Uterus (tissue), 4 donors: ENCODE results near the gene ANKRD44. TPM values are rescaled to one million over a fixed set of nuclear protein-coding genes. Genes with fewer than 3 reads are reported as not detected.

Experiments used
- DNase-seq, 2 donors: peaks; one replicate each; pipeline ENCODE4 v3.0.0-alpha.2; 2019 to 2020
- H3K27ac ChIP-seq, 2 donors: fragments of 200-600 bp; sonication (generic); 1 replicate in 1 of 2; 2 replicates in 1 of 2; pipeline ENCODE4 v1.5.1; 2016 to 2018
- H3K27me3 ChIP-seq, 2 donors: fragments of 200-600 bp; sonication (generic); one replicate each; pipeline ENCODE4 v1.5.1; 2018 to 2019; ENCODE audit warnings: control low read depth in 1 of 2
- H3K36me3 ChIP-seq, 2 donors: fragments of 200-600 bp; sonication (generic); one replicate each; pipeline ENCODE4 v1.5.1; 2019; ENCODE audit warnings: control low read depth in 1 of 2
- H3K4me1 ChIP-seq, 2 donors: fragments of 200-600 bp; sonication (generic); one replicate each; pipeline ENCODE4 v1.5.1; 2018 to 2019; ENCODE audit warnings: control low read depth in 1 of 2
- H3K4me3 ChIP-seq, 2 donors: fragments of 200-600 bp; sonication (generic); 1 replicate in 1 of 2; 2 replicates in 1 of 2; pipeline ENCODE4 v1.5.1; 2018 to 2019; ENCODE audit warnings: mild to moderate bottlenecking in 1 of 2
- H3K9me3 ChIP-seq, 2 donors: fragments of 200-600 bp; sonication (generic); one replicate each; pipeline ENCODE4 v1.5.1; 2019; ENCODE audit warnings: control low read depth in 1 of 2
- POLR2A ChIP-seq, 2 donors: fragments of 450-650 bp; IDR thresholded peaks; one replicate each; pipeline ENCODE4 v1.6.1; 2016; ENCODE audit warnings: antibody characterized with exemption in 2 of 2, mild to moderate bottlenecking in 1 of 2, moderate library complexity in 1 of 2
- intact Hi-C: fragments of 100-400 bp; cut with DNase I; formaldehyde crosslinking; loops from one replicate; pipeline ENCODE4 v1.15.1; 2023; ENCODE audit warnings: low total_unique reads
- total RNA-seq, 4 donors: library from RNA; depleted of rRNA in 3 of 4; stranded (reverse); fragments of >200 nt in 3 of 4; gene quantifications; one replicate each; pipeline versions ENCODE4 v1.1.0 to v1.2.4, GENCODE V29; 2014 to 2023
- TF ChIP-seq, protein P1 (sequence below), 4 experiments: fragments of 200-600 bp in 2 of 4; fragments of 450-650 bp in 2 of 4; sonication (generic) in 2 of 4; IDR thresholded peaks; one replicate each; pipeline ENCODE4 v1.5.1; 2016 to 2019; ENCODE audit warnings: antibody characterized with exemption in 4 of 4, mild to moderate bottlenecking in 2 of 4, moderate library complexity in 1 of 4
- donor health status: DM: yes; HTN: yes; CAD: no.

Gene ANKRD44
- total RNA-seq, 4 donors from 2014 or later = 14.4 to 71.5 (median 23.2) TPM

DNA sequence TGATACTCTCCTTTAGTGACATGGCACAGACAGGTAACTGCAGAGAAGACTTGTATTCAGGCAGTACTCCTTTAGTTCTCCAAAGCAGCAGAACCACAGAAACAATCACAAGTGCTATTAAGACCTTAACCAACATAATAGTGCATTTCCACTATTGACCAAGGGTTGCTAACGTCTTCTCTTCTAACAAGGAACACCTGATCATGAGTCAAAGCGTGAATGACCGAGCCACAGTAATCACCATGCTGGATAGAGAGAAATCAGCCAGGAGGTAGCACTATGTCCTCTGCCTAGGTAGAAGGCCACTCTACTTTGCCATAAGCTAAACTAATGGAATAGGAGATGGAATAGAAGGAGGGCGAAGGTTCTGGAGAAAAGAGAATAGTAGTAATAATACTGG lies 161.0 kb downstream of the ANKRD44 start:
- H3K4me3 ChIP-seq = no peak overlapping the region
- H3K27ac ChIP-seq = no peak overlapping the region
- no peak for DNase-seq
- no peaks in the 10 kb centered on the region for H3K27me3 ChIP-seq
- H3K36me3 ChIP-seq = no peaks in the 10 kb centered on the region
- intact Hi-C loops = no loop called here
- H3K4me1 ChIP-seq = no peaks in the 10 kb centered on the region
- no peaks in the 10 kb centered on the region for H3K9me3 ChIP-seq
- no peak for TF ChIP-seq POLR2A (IDR thresholded peaks at IDR 0.05)
- TF ChIP-seq, protein P1, sequence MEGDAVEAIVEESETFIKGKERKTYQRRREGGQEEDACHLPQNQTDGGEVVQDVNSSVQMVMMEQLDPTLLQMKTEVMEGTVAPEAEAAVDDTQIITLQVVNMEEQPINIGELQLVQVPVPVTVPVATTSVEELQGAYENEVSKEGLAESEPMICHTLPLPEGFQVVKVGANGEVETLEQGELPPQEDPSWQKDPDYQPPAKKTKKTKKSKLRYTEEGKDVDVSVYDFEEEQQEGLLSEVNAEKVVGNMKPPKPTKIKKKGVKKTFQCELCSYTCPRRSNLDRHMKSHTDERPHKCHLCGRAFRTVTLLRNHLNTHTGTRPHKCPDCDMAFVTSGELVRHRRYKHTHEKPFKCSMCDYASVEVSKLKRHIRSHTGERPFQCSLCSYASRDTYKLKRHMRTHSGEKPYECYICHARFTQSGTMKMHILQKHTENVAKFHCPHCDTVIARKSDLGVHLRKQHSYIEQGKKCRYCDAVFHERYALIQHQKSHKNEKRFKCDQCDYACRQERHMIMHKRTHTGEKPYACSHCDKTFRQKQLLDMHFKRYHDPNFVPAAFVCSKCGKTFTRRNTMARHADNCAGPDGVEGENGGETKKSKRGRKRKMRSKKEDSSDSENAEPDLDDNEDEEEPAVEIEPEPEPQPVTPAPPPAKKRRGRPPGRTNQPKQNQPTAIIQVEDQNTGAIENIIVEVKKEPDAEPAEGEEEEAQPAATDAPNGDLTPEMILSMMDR (IDR thresholded peaks at IDR 0.05) = no peak

DNA sequence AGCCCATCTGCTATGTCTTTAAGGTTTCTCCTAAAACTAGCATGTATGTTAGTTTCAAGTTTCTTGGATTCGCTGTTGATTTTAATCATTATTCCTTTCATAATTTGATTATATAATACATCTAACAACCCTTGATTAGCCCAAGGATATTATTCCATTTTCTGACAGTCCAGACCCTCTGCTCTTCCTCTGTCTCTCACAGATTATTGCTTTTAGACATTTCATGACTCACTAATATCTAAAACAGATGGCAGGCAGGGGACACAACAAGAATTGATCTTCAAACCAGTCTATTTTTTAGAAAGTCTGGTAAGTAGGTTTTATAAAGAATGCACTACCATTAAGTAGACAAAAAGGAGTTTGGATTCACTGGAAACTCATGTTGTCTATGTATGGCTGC lies 162.2 kb downstream of the ANKRD44 start:
- intact Hi-C loops = no loop called here
- H3K4me3 ChIP-seq = no peak overlapping the region
- no peaks in the 10 kb centered on the region for H3K27me3 ChIP-seq
- TF ChIP-seq, protein P1 (IDR thresholded peaks at IDR 0.05) = no peak
- TF ChIP-seq POLR2A (IDR thresholded peaks at IDR 0.05) = no peak
- no peaks in the 10 kb centered on the region for H3K9me3 ChIP-seq
- no peaks in the 10 kb centered on the region for H3K4me1 ChIP-seq
- no peak overlapping the region for H3K27ac ChIP-seq
- DNase-seq = no peak
- H3K36me3 ChIP-seq = no peaks in the 10 kb centered on the region

DNA sequence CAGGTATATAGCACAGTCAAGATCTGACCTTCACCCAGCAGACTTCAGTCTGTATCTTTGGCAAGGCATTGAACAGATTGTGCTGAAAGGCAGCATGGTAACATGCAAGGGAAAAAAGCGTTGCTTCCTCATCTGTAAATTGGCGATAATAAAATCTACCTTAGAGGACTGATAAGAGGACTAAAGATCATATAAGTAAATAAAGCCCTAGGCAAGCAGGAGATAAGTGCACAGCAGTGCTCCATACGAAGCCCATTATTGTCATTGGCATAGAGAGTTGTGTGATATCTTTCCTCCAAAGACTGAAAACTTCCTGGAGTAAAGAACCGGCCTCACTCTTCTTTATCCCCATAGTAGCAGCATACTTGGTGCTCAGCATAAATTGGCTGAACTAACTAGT lies 162.6 kb downstream of the ANKRD44 start:
- TF ChIP-seq POLR2A (IDR thresholded peaks at IDR 0.05) = no peak
- TF ChIP-seq, protein P1 (IDR thresholded peaks at IDR 0.05) = no peak
- Histone ChIP-seq H3K36me3 (no peaks in the 10 kb centered on the region), H3K4me1 (no peaks in the 10 kb centered on the region), H3K9me3 (no peaks in the 10 kb centered on the region), H3K4me3 (no peak overlapping the region), H3K27me3 (no peaks in the 10 kb centered on the region), H3K27ac (no peak overlapping the region)
- intact Hi-C loops = no loop called here
- DNase-seq = no peak

DNA sequence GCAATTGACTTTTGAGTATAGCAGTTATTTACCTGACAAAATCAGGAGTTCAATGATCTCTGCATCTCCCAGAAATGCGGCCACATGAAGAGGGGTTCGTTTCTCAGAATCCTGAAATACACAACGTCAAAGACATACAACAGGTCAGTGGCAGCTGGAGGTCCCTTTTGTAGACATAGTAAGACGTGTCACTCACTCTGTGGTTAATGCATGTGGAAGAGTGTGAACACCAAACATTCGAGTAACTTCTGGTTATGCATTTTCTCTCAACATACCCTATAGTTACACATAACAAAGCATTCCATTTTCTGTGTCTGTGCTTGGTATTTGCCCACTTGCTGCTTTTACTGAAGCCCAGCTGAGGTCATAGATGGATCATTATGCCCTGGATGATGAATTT lies 163.6 kb downstream of the ANKRD44 start:
- no peak for TF ChIP-seq POLR2A (IDR thresholded peaks at IDR 0.05)
- Histone ChIP-seq H3K9me3 (no peaks in the 10 kb centered on the region), H3K27ac (no peak overlapping the region), H3K4me1 (no peaks in the 10 kb centered on the region), H3K4me3 (no peak overlapping the region), H3K27me3 (no peaks in the 10 kb centered on the region), H3K36me3 (no peaks in the 10 kb centered on the region)
- no peak for DNase-seq
- intact Hi-C loops = no loop called here

DNA sequence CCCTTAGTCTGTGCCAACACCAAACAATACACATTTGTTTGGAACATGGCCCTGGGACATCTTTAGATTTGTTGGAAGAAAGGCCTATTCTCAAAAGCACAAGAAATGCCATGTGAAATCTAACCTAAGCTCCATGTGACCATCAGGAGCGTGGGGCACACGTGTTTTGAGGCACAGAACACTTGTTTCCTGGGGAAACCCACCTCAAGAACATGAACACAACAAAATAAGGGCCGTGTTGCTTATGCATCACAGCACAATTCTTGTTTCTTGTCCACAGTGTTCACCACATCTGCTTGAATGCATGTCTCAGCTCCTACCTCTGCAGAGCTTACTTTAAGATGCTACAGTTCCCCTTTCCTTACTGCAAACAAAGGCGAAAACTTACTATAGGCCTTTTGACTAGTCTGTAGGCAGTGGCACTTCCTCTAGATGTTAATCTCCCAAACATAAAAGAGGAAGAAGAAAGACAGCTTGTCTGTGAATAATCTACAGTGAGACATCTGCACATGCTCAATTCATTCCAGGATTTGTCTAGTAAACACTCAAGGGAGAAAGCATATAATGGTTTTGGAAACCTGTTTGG lies 165.0 kb downstream of the ANKRD44 start:
- no peak overlapping the region for H3K4me3 ChIP-seq
- H3K4me1 ChIP-seq = no peaks in the 10 kb centered on the region
- H3K36me3 ChIP-seq = no peaks in the 10 kb centered on the region
- TF ChIP-seq POLR2A (IDR thresholded peaks at IDR 0.05) = no peak
- TF ChIP-seq, protein P1 (IDR thresholded peaks at IDR 0.05) = no peak
- H3K27ac ChIP-seq = no peak overlapping the region
- H3K27me3 ChIP-seq = no peaks in the 10 kb centered on the region
- DNase-seq = no peak
- no peaks in the 10 kb centered on the region for H3K9me3 ChIP-seq
- intact Hi-C loops = no loop called here

DNA sequence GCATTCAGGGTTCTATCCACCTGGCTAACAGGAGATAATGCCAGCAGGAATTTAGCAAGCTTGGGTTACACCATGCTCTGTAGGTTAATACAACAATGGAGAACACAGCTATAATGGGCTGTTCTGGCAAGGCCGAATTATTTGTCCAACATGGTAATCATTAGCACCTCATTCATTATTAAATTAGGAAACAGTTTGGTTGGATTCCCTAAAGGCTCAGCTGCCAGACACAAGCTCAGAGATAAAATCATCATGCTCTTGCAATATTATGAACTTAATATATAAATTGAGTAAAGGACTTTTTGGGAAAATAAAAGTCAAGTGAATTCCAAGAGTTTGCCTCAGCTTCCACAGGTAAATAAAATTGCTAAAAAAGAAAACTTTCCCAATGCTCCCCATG lies 166.4 kb downstream of the ANKRD44 start:
- Histone ChIP-seq H3K36me3 (no peaks in the 10 kb centered on the region), H3K4me1 (no peaks in the 10 kb centered on the region), H3K9me3 (no peaks in the 10 kb centered on the region), H3K27me3 (no peaks in the 10 kb centered on the region), H3K4me3 (no peak overlapping the region), H3K27ac (no peak overlapping the region)
- intact Hi-C loops = no loop called here
- TF ChIP-seq, protein P1 (IDR thresholded peaks at IDR 0.05) = no peak
- no peak for TF ChIP-seq POLR2A (IDR thresholded peaks at IDR 0.05)
- no peak for DNase-seq
